Spleen (tissue), 11 donors: ENCODE results near the gene GBP5. TPM values are rescaled to one million over a fixed set of nuclear protein-coding genes. Genes with fewer than 3 reads are reported as not detected.
"Not testable (repeated sequence)": the region's sequence is repeated elsewhere in the genome, so short reads cannot be mapped to it uniquely, and the experiment has no call there.

Source experiments
- DNase-seq: peaks from one replicate; pipeline ENCODE4 v3.0.0-alpha.2; 2020
- H3K27ac ChIP-seq, 8 donors: fragments of 200-600 bp; sonication (generic) in 7 of 8; 1 replicate in 4 of 8; 2 replicates in 4 of 8; pipeline versions ENCODE4 v1.5.0 to v1.8.0; 2016 to 2021; ENCODE audit warnings: inconsistent platforms in 4 of 8, mild to moderate bottlenecking in 4 of 8, moderate library complexity in 1 of 8
- H3K27me3 ChIP-seq, 7 donors: fragments of 200-600 bp; sonication (generic) in 6 of 7; replicated peaks in 1 of 7; 1 replicate in 4 of 7; 2 replicates in 3 of 7; pipeline versions ENCODE4 v1.5.0 to v1.8.0; 2016 to 2021; ENCODE audit warnings: inconsistent platforms in 3 of 7, mild to moderate bottlenecking in 1 of 7
- H3K36me3 ChIP-seq, 6 donors: fragments of 200-600 bp; sonication (generic) in 5 of 6; 1 replicate in 4 of 6; 2 replicates in 2 of 6; pipeline versions ENCODE4 v1.5.0 to v1.8.0; 2016 to 2021; ENCODE audit warnings: inconsistent platforms in 2 of 6
- H3K4me1 ChIP-seq, 6 donors: fragments of 200-600 bp; sonication (generic) in 5 of 6; 1 replicate in 3 of 6; 2 replicates in 3 of 6; pipeline versions ENCODE4 v1.5.0 to v1.8.0; 2016 to 2021; ENCODE audit warnings: inconsistent platforms in 3 of 6
- H3K4me3 ChIP-seq, 8 donors: fragments of 200-600 bp; sonication (generic) in 7 of 8; 1 replicate in 4 of 8; 2 replicates in 4 of 8; pipeline versions ENCODE4 v1.5.0 to v1.8.0; 2016 to 2021; ENCODE audit warnings: inconsistent platforms in 4 of 8, mild to moderate bottlenecking in 4 of 8, moderate library complexity in 2 of 8
- H3K9me3 ChIP-seq, 8 donors: fragments of 200-600 bp; sonication (generic) in 7 of 8; 1 replicate in 4 of 8; 2 replicates in 4 of 8; pipeline versions ENCODE4 v1.5.0 to v1.8.0; 2016 to 2021; ENCODE audit warnings: inconsistent platforms in 4 of 8
- POLR2A ChIP-seq, 3 donors: fragments of 450-650 bp; IDR thresholded peaks; one replicate each; pipeline ENCODE4 v1.5.1; 2017; ENCODE audit warnings: antibody characterized with exemption in 3 of 3, mild to moderate bottlenecking in 1 of 3
- POLR2AphosphoS5 ChIP-seq, 3 donors: sonication (generic); formaldehyde crosslinking; IDR thresholded peaks; one replicate each; pipeline ENCODE4 v1.5.1; 2017; ENCODE audit warnings: antibody characterized with exemption in 3 of 3
- WGBS, 5 donors: extraction: QIAGEN DNeasy Blood & Tissue Kit in 3 of 5; methylation state at CpG; one replicate each; pipeline versions ENCODE4 v1.1.5 to v1.1.7; 2013 to 2018; 5-methylcytosine and 5-hydroxymethylcytosine counted together
- intact Hi-C: fragments of 100-400 bp; cut with DNase I; formaldehyde crosslinking; loops from one replicate; pipeline ENCODE4 v1.15.0; 2023; ENCODE audit warnings: low total_unique reads
- polyA plus RNA-seq, 3 donors: library from polyadenylated mRNA; stranded (reverse); fragments of 200-250 nt; gene quantifications; one replicate each; pipeline ENCODE4 v1.2.1, GENCODE V29; 2013
- total RNA-seq, 7 donors: library from RNA; depleted of rRNA in 3 of 7; stranded (reverse); fragments of >200 nt in 3 of 7; fragmentation: NEBNext Ultra II Directional in 4 of 7; extraction: Animal tissue kit (Norgen Biotek cat#: 25700) in 4 of 7; gene quantifications; one replicate each; pipeline versions ENCODE4 v1.1.0 to v1.2.1, GENCODE V29; 2016 to 2021
- TF ChIP-seq, protein P1 (sequence below), 11 experiments: fragments of 200-600 bp in 7 of 11; fragments of 450-650 bp in 4 of 11; sonication (generic) in 4 of 11; IDR thresholded peaks in 8 of 11; conservative IDR thresholded peaks in 3 of 11; 1 replicate in 7 of 11; 2 replicates in 4 of 11; pipeline versions ENCODE4 v1.4.0 to v1.8.0; 2016 to 2021; ENCODE audit warnings: antibody characterized with exemption in 11 of 11, inconsistent platforms in 4 of 11, mild to moderate bottlenecking in 1 of 11
- donor health status: healthy with polysubstance abuse.
- donor health status: DM: no; HTN: no; CAD: no; lungs with moderate emphysema.
- donor health status: DM: no; HTN: no; CAD: no.
- donor health status: Bipolar disorder and iron deficiency.
- donor health status: healthy.
- donor health status: DM: no; HTN: no; CAD: no.
- donor health status: DM: yes; HTN: yes; CAD: no.

The GBP5 gene
- total and polyA plus RNA-seq, 10 donors = 11.3 to 94.5 (median 50.6) TPM

- H3K4me1 ChIP-seq = peaks cover 10 to 24% (median 16%) of the 10 kb centered on the region in 6 donors
- no peak for DNase-seq
- TF ChIP-seq POLR2A (IDR thresholded peaks at IDR 0.05) = no peak
- no peak overlapping the region for H3K4me3 ChIP-seq
- H3K36me3 ChIP-seq = no peaks in the 10 kb centered on the region
- no peak overlapping the region for H3K27ac ChIP-seq
- H3K9me3 ChIP-seq = peaks cover 0 to 15% (median 0%) of the 10 kb centered on the region in 8 donors
- WGBS, 5 donors = 87 to 96% (median 92%) methylated on average over 2 of the region's 2 CpGs
- intact Hi-C loops = no loop called here
- no peaks in the 10 kb centered on the region for H3K27me3 ChIP-seq
Measured at GRCh38 chr1:89306273-89306672, 33.6 kb upstream of the GBP5 start.

DNA sequence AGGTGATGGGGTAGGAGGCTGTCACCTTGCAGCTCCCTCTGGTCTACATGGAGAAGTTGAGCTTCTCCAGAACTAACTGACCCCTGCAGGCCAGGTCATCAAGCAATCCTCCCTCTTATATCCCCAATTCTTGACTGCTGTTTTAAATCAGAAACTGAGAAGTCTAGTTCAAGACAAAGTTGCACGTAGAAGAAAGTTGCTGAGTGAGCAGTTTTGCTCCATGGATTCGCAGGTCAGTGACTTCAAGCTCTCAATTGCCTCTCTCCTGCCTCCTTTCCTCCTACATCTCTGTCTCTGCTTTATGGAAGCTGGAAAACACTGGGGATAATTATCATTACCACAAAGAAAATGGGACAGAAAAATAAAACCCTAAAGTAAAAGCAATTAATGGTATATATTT lies 32.8 kb upstream of the GBP5 start:
- WGBS, 5 donors = 67 to 81% (median 77%) methylated on average over 2 of the region's 2 CpGs
- H3K4me1 ChIP-seq = peaks cover 3 to 16% (median 9%) of the 10 kb centered on the region in 6 donors
- no peak overlapping the region for H3K27ac ChIP-seq
- H3K36me3 ChIP-seq = no peaks in the 10 kb centered on the region
- H3K27me3 ChIP-seq = no peaks in the 10 kb centered on the region
- TF ChIP-seq POLR2AphosphoS5 (IDR thresholded peaks at IDR 0.05) = no peak
- no peak for TF ChIP-seq POLR2A (IDR thresholded peaks at IDR 0.05)
- TF ChIP-seq, protein P1, sequence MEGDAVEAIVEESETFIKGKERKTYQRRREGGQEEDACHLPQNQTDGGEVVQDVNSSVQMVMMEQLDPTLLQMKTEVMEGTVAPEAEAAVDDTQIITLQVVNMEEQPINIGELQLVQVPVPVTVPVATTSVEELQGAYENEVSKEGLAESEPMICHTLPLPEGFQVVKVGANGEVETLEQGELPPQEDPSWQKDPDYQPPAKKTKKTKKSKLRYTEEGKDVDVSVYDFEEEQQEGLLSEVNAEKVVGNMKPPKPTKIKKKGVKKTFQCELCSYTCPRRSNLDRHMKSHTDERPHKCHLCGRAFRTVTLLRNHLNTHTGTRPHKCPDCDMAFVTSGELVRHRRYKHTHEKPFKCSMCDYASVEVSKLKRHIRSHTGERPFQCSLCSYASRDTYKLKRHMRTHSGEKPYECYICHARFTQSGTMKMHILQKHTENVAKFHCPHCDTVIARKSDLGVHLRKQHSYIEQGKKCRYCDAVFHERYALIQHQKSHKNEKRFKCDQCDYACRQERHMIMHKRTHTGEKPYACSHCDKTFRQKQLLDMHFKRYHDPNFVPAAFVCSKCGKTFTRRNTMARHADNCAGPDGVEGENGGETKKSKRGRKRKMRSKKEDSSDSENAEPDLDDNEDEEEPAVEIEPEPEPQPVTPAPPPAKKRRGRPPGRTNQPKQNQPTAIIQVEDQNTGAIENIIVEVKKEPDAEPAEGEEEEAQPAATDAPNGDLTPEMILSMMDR (IDR thresholded peaks at IDR 0.05 in 8 of 11, conservative IDR thresholded peaks at IDR 0.05 in 3 of 11) = no peak
- intact Hi-C loops = no loop called here
- peaks cover 0 to 15% (median 0%) of the 10 kb centered on the region in 8 donors for H3K9me3 ChIP-seq
- no peak overlapping the region for H3K4me3 ChIP-seq
- DNase-seq = no peak

GRCh38 chr1:89304572-89305230 lies 32.0 kb upstream of the GBP5 start:
- DNase-seq = no peak
- TF ChIP-seq, protein P1 (IDR thresholded peaks at IDR 0.05 in 8 of 11, conservative IDR thresholded peaks at IDR 0.05 in 3 of 11) = no peak
- TF ChIP-seq POLR2A (IDR thresholded peaks at IDR 0.05) (no peak), POLR2AphosphoS5 (IDR thresholded peaks at IDR 0.05) (no peak)
- Histone ChIP-seq H3K4me1 (peaks cover 0 to 16% (median 1%) of the 10 kb centered on the region in 6 donors), H3K27me3 (no peaks in the 10 kb centered on the region), H3K27ac (no peak overlapping the region), H3K9me3 (peaks cover 0 to 15% (median 0%) of the 10 kb centered on the region in 8 donors), H3K4me3 (no peak overlapping the region), H3K36me3 (no peaks in the 10 kb centered on the region)
- WGBS, 5 donors = 90 to 99% (median 94%) methylated on average over 2 of the region's 2 CpGs
- intact Hi-C loops = no loop called here

- Histone ChIP-seq H3K4me3 (no peak overlapping the region), H3K27me3 (no peaks in the 10 kb centered on the region), H3K9me3 (peaks cover 0 to 12% (median 0%) of the 10 kb centered on the region in 8 donors), H3K4me1 (peaks cover 0 to 15% (median 3%) of the 10 kb centered on the region in 6 donors), H3K36me3 (no peaks in the 10 kb centered on the region), H3K27ac (no peak overlapping the region)
- DNase-seq = peak; percentile 73
- WGBS, 5 donors = 93 to 100% (median 96%) methylated on average over 21 to 25 of the region's 25 CpGs
- TF ChIP-seq POLR2AphosphoS5 (IDR thresholded peaks at IDR 0.05) (no peak), POLR2A (IDR thresholded peaks at IDR 0.05) (no peak)
- TF ChIP-seq, protein P1 (IDR thresholded peaks at IDR 0.05 in 8 of 11, conservative IDR thresholded peaks at IDR 0.05 in 3 of 11) = no peak
- intact Hi-C loops = no loop called here
Measured at GRCh38 chr1:89302697-89303332, 30.2 kb upstream of the GBP5 start.

GRCh38 chr1:89299739-89300463 lies 27.2 kb upstream of the GBP5 start:
- peak overlapping the region in 1 of 8 donors; percentile 32 for H3K27ac ChIP-seq
- WGBS, 5 donors = 28 to 45% (median 37%) methylated on average over 3 of the region's 3 CpGs
- peaks cover 0 to 12% (median 0%) of the 10 kb centered on the region in 8 donors for H3K9me3 ChIP-seq
- peaks cover 0 to 24% (median 8%) of the 10 kb centered on the region in 6 donors for H3K4me1 ChIP-seq
- H3K27me3 ChIP-seq, H3K36me3 ChIP-seq, intact Hi-C loops, DNase-seq, H3K4me3 ChIP-seq: not testable (repeated sequence)
